ENCODE measurements around the gene GLIS2. TPM values are rescaled to one million over a fixed set of nuclear protein-coding genes. Genes with fewer than 3 reads are reported as not detected.

Gene GLIS2
- total RNA-seq, 1 experiment from 2014 or later = 23.0 TPM

- peak; percentile 1; the same call in 1 of the 2 replicates for ATAC-seq
- Mint-ChIP-seq H3K27ac (no peak overlapping the region), H3K27me3 (ENCODE audit: low read depth) (peaks cover 13% of the 10 kb centered on the region), H3K4me1 (peaks cover 30% of the 10 kb centered on the region), H3K4me3 (peak overlapping the region; percentile 70), H3K36me3 (no peaks in the 10 kb centered on the region), H3K9me3 (no peaks in the 10 kb centered on the region)
- ChIA-PET CTCF (interaction anchor here (0.6 to 6.1 kb wide), 19 partner anchors 8 to 418 kb away, joined by 3 to 56 read pairs (median 7); partner anchors contain the start of genes ANKS3 and TFAP4), POLR2A (interaction anchor here (0.5 to 3.0 kb wide), 7 partner anchors 8 to 206 kb away, joined by 3 to 14 read pairs (median 4); no protein-coding TSS in a partner anchor)
- TF ChIP-seq STAT6 (CRISPR knock-in tag; conservative IDR thresholded peaks at IDR 0.05; ENCODE audit: low read depth) = 0 out of 2 replicates have a peak, but pooled peaks have one; percentile 19
- TF ChIP-seq SP1 (CRISPR knock-in tag; conservative IDR thresholded peaks at IDR 0.05) = peak; percentile 2; the same call in 1 of the 2 replicates
- TF ChIP-seq KAT7 (CRISPR knock-in tag; IDR thresholded peaks at IDR 0.05; ENCODE audit: borderline replicate concordance) = no peak
- TF ChIP-seq NFE2L1 (CRISPR knock-in tag; IDR thresholded peaks at IDR 0.05) = no peak
- 0 out of 2 replicates have a peak, but pooled peaks have one; percentile 24 for TF ChIP-seq ZNF281 (CRISPR knock-in tag; IDR thresholded peaks at IDR 0.05)
- 0 out of 2 replicates have a peak, but pooled peaks have one; percentile 26 for TF ChIP-seq HMGXB4 (CRISPR knock-in tag; IDR thresholded peaks at IDR 0.05)
- no peak for DNase-seq (ENCODE audit: low spot score)
These were observed 419 bp downstream of the GLIS2 start for GRCh38 chr16:4316108-4316863.

- ATAC-seq (no peak), DNase-seq (ENCODE audit: low spot score) (no peak)
- no peaks in the 10 kb centered on the region for H3K36me3 Mint-ChIP-seq
- CTCF ChIA-PET = interaction anchor here (0.8 to 6.1 kb wide), 12 partner anchors 9 to 86 kb away, joined by 3 to 56 read pairs (median 7); partner anchors contain the start of gene TFAP4
- TF ChIP-seq PRRX2 (CRISPR knock-in tag; IDR thresholded peaks at IDR 0.05) (no peak), STAT6 (CRISPR knock-in tag; conservative IDR thresholded peaks at IDR 0.05; ENCODE audit: low read depth) (0 out of 2 replicates have a peak, but pooled peaks have one; percentile 20), ZNF423 (CRISPR knock-in tag; IDR thresholded peaks at IDR 0.05) (peak; percentile 58; the same call in 1 of the 2 replicates), ZNF281 (CRISPR knock-in tag; IDR thresholded peaks at IDR 0.05) (0 out of 2 replicates have a peak, but pooled peaks have one; percentile 14), MAX (CRISPR knock-in tag; IDR thresholded peaks at IDR 0.05) (0 out of 2 replicates have a peak, but pooled peaks have one; percentile 26)
- POLR2A ChIA-PET = interaction anchor here (0.9 to 3.0 kb wide), 2 partner anchors 10 to 19 kb away, joined by 3 to 14 read pairs; no protein-coding TSS in a partner anchor
- peaks cover 13% of the 10 kb centered on the region for H3K27me3 Mint-ChIP-seq (ENCODE audit: low read depth)
- H3K4me1 Mint-ChIP-seq = peaks cover 30% of the 10 kb centered on the region
- no peak overlapping the region for H3K27ac Mint-ChIP-seq
- no peaks in the 10 kb centered on the region for H3K9me3 Mint-ChIP-seq
- peak overlapping the region; percentile 70 for H3K4me3 Mint-ChIP-seq
These were observed 1.1 kb downstream of the GLIS2 start for GRCh38 chr16:4316864-4317531.
